Common myeloid progenitor, CD34-positive (primary cell): ENCODE measurements around the gene FAM204A.

Experiments
- CTCF ChIA-PET: fragments of 350-600 bp; sonication (Branson Sonifier 250); formaldehyde crosslinking; loops from one replicate; lab custom pipeline; 2021; ENCODE audit warnings: antibody characterized with exemption; lab: Charles Lee
- POLR2A ChIA-PET: fragments of 350-600 bp; sonication (Branson Sonifier 250); formaldehyde crosslinking; loops from one replicate; lab custom pipeline; 2021; ENCODE audit warnings: antibody characterized with exemption; lab: Charles Lee
- DNase-seq, 3 donors: peaks; one replicate each; pipeline versions ENCODE4 v3.0.0 to v3.0.0-alpha.2; 2013
- H3K27ac ChIP-seq, 2 experiments: 1 replicate in 1 of 2; 2 replicates in 1 of 2; pipeline ENCODE4 v1.7.0; 2013; ENCODE audit warnings: inconsistent platforms in 2 of 2, low read length in 2 of 2, mild to moderate bottlenecking in 2 of 2, low read depth in 1 of 2, moderate library complexity in 1 of 2; ENCODE audit not compliant: severe bottlenecking in 2 of 2, insufficient read depth in 1 of 2, poor library complexity in 1 of 2
- H3K27me3 ChIP-seq, 5 experiments: replicated peaks in 2 of 5; 1 replicate in 3 of 5; 2 replicates in 2 of 5; pipeline versions ENCODE4 v1.6.1 to v1.7.0; 2013; ENCODE audit warnings: low read length in 4 of 5, mild to moderate bottlenecking in 2 of 5, moderate library complexity in 2 of 5, inconsistent platforms in 1 of 5; ENCODE audit not compliant: insufficient read depth in 5 of 5, control insufficient read depth in 4 of 5
- H3K36me3 ChIP-seq, 4 experiments: 1 replicate in 2 of 4; 2 replicates in 2 of 4; pipeline versions ENCODE4 v1.6.1 to v1.7.0; 2013; ENCODE audit warnings: low read length in 3 of 4, control low read depth in 1 of 4, mild to moderate bottlenecking in 1 of 4; ENCODE audit not compliant: control insufficient read depth in 4 of 4, insufficient read depth in 4 of 4
- H3K4me1 ChIP-seq, 4 experiments: 1 replicate in 3 of 4; 2 replicates in 1 of 4; pipeline versions ENCODE4 v1.6.1 to v1.7.1; 2013; ENCODE audit warnings: low read length in 3 of 4, mild to moderate bottlenecking in 3 of 4, control low read depth in 1 of 4, inconsistent platforms in 1 of 4, moderate library complexity in 1 of 4; ENCODE audit not compliant: control insufficient read depth in 4 of 4, insufficient read depth in 4 of 4; ENCODE audit errors: control extremely low read depth in 1 of 4
- H3K4me3 ChIP-seq, 7 experiments: 1 replicate in 4 of 7; 2 replicates in 3 of 7; pipeline versions ENCODE4 v1.5.1 to v1.7.0; 2013; ENCODE audit warnings: mild to moderate bottlenecking in 7 of 7, low read length in 6 of 7, moderate library complexity in 6 of 7, inconsistent platforms in 2 of 7, low read depth in 2 of 7, control low read depth in 1 of 7; ENCODE audit not compliant: insufficient read depth in 4 of 7, control insufficient read depth in 1 of 7; ENCODE audit errors: extremely low read depth in 1 of 7
- H3K9me3 ChIP-seq, 5 experiments: 1 replicate in 4 of 5; 2 replicates in 1 of 5; pipeline versions ENCODE4 v1.6.1 to v1.7.1; 2013; ENCODE audit warnings: low read length in 4 of 5, mild to moderate bottlenecking in 2 of 5, inconsistent platforms in 1 of 5, low read depth in 1 of 5, moderate library complexity in 1 of 5; ENCODE audit not compliant: control insufficient read depth in 4 of 5, insufficient read depth in 2 of 5; ENCODE audit errors: control extremely low read depth in 1 of 5
- WGBS: methylation state at CpG from one replicate; pipeline ENCODE4 v1.1.5; 2013; ENCODE audit not compliant: insufficient coverage; 5-methylcytosine and 5-hydroxymethylcytosine counted together

Gene FAM204A

DNA sequence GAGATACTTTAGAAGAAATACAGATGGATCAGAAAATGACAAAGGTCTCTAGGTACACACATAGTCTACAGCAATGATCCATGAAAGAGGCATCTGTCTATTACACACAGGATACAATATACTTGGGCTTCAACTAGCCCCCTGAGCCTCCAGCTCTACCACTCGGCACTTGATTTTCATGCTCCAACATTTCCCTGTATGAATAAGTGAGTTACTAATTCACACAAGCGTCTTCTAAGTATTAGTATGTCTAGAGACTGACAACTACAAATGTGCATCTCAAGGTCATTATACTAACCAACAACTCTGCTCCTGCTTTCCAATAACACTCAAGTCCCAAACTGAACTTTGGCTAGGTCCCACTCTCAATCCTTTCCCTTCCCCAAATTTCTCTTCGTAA, 8.3 kb downstream of the FAM204A start:
- CTCF ChIA-PET, result no interaction called here
- no peaks in the 10 kb centered on the region for H3K9me3 ChIP-seq
- no peak overlapping the region for H3K4me3 ChIP-seq
- DNase-seq, result no peak
- H3K36me3 ChIP-seq, result peaks cover 26 to 65% (median 52%) of the 10 kb centered on the region in 4 experiments
- 100% methylated on average over 3 of the region's 3 CpGs for WGBS
- no peaks in the 10 kb centered on the region for H3K27me3 ChIP-seq
- no peaks in the 10 kb centered on the region for H3K4me1 ChIP-seq
- no peak overlapping the region for H3K27ac ChIP-seq
- POLR2A ChIA-PET, result no interaction called here

DNA sequence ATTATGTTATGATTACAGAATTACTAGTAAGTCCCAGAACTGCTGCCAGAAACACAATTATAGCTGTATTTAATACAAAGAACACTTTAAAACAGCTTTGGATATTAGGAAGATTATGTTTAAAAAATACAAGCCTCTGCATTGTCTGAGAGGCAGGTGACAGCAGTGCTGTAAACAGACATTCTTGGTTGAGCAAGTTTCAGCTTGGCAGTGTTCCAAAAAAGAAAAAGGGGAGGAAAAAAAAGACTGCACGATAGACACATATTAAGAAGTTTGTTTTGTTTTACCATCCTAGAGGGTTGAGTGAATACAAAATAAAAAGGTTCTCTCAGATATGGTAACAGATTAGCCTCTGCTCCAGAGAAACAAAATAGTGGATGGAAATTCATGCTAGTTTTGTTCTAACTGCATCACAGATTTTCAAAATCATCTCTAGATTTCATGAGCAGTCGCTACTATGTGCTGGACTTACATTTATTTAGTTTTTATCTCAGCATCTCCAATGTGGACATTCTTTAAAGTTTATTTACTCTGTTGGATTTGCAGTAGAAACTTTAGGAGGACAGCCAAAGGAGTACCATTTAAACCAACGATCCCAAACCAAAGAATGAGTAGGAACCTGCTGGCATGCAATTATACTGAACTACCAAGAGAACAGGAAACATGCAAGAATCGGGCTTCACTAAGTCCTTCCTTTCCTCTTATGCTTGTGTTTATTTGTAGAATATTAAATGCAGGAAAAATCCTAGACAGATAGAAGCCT, 9.0 kb downstream of the FAM204A start:
- POLR2A ChIA-PET, result no interaction called here
- no peaks in the 10 kb centered on the region for H3K4me1 ChIP-seq
- H3K9me3 ChIP-seq, result no peaks in the 10 kb centered on the region
- no peak for DNase-seq
- CTCF ChIA-PET, result interaction anchor here (0.6 kb wide), 1 partner anchor 453 kb away, joined by 4 read pairs; no protein-coding TSS in a partner anchor
- no peak overlapping the region for H3K27ac ChIP-seq
- H3K36me3 ChIP-seq, result peaks cover 27 to 66% (median 55%) of the 10 kb centered on the region in 4 experiments
- no peak overlapping the region for H3K4me3 ChIP-seq
- no CpG with 5 or more reads among the region's 4 CpGs for WGBS
- no peaks in the 10 kb centered on the region for H3K27me3 ChIP-seq

DNA sequence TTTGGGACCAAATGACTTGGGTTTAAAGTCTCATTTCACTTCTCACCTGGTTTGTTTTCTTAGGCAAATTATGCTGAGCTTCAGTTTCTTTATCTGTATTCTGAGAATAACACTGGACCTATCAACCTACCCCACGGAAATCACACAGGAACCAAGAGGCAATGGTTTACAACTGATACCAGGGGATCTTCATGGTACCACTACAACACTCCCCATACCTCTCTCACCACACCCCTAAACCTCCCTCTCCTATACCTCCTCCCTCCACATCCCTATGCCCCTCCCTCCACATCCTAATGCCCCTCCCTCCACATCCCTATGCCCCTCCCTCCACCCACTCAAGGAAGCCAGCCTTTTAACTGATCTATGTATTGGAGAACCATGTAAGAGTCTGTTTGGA, 9.9 kb downstream of the FAM204A start:
- CTCF ChIA-PET, result interaction anchor here (0.6 kb wide), 1 partner anchor 452 kb away, joined by 4 read pairs; no protein-coding TSS in a partner anchor
- Histone ChIP-seq H3K36me3 (peaks cover 27 to 74% (median 63%) of the 10 kb centered on the region in 4 experiments), H3K4me1 (no peaks in the 10 kb centered on the region), H3K4me3 (no peak overlapping the region), H3K9me3 (no peaks in the 10 kb centered on the region), H3K27ac (no peak overlapping the region), H3K27me3 (no peaks in the 10 kb centered on the region)
- DNase-seq, result peak in 2 of 3 donors; percentile 10 to 21
- WGBS, result 100% methylated on average over 1 of the region's 1 CpG
- POLR2A ChIA-PET, result no interaction called here

DNA sequence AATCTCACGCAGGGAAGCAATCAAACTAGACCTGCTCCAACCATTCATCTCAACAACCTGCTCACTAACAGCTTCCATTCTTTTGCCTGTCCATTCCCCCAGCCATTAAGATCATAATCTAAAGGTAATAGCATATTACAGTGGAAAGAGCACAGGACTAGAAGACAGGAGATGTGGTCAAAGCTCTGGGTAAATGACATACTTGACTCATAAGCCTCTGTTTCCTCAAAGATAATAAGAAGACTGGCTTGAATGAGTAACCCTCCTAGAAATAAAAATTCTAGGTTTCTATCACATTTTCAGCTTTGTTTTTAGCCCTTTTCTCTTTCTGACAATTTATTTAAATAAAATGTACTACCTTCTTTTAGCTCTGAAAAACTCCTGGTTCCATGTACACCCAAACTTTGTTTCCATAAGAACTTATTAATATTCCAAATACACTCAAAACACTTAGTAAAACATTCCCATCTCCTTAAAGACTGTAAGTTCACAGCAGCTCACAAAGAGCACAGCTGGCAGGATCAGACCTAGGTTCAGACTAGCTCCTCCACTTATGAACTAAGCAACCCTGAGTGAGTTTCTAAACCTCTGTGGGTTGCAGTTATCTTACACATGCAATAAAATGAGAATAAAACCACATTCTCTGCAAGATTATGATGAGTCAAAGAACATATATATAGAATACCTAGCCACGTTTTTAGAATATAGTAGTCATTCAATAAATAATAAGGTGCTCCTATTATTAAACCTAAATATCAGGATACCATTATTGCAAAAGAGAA, 11.6 kb downstream of the FAM204A start:
- no peak overlapping the region for H3K27ac ChIP-seq
- H3K27me3 ChIP-seq, result no peaks in the 10 kb centered on the region
- WGBS, result no CpG with 5 or more reads among the region's 2 CpGs
- H3K4me3 ChIP-seq, result no peak overlapping the region
- peak in 1 of 3 donors; percentile 34 for DNase-seq
- ChIA-PET CTCF (interaction anchor here (0.9 kb wide), 1 partner anchor 17 kb away, joined by 3 read pairs; no protein-coding TSS in a partner anchor), POLR2A (no interaction called here)
- H3K36me3 ChIP-seq, result peaks cover 21 to 82% (median 68%) of the 10 kb centered on the region in 4 experiments
- H3K9me3 ChIP-seq, result no peaks in the 10 kb centered on the region
- no peaks in the 10 kb centered on the region for H3K4me1 ChIP-seq

DNA sequence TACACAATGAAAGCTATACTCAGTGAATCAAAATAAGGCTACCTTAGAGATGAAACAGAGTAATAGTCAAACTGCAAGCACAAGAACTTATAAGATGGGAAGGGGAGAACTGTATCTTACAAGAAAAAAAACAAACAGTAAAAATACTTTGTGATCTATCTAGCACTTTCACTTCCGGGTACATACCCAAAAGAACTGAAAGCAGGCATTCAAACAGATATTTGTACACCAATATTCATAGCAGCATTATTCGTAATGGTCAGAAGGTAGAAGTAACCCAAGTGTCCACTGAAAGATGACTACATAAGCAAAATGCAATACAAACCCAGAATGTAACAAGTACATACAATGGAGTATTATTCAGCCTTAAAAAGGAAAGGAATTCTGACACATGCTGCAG, 18.0 kb downstream of the FAM204A start:
- Histone ChIP-seq H3K36me3 (peaks cover 21 to 77% (median 61%) of the 10 kb centered on the region in 4 experiments), H3K27me3 (no peaks in the 10 kb centered on the region), H3K27ac (no peak overlapping the region), H3K4me3 (no peak overlapping the region), H3K9me3 (no peaks in the 10 kb centered on the region), H3K4me1 (no peaks in the 10 kb centered on the region)
- no peak for DNase-seq
- ChIA-PET CTCF (no interaction called here), POLR2A (no interaction called here)
- WGBS, result no CpG with 5 or more reads among the region's 2 CpGs

DNA sequence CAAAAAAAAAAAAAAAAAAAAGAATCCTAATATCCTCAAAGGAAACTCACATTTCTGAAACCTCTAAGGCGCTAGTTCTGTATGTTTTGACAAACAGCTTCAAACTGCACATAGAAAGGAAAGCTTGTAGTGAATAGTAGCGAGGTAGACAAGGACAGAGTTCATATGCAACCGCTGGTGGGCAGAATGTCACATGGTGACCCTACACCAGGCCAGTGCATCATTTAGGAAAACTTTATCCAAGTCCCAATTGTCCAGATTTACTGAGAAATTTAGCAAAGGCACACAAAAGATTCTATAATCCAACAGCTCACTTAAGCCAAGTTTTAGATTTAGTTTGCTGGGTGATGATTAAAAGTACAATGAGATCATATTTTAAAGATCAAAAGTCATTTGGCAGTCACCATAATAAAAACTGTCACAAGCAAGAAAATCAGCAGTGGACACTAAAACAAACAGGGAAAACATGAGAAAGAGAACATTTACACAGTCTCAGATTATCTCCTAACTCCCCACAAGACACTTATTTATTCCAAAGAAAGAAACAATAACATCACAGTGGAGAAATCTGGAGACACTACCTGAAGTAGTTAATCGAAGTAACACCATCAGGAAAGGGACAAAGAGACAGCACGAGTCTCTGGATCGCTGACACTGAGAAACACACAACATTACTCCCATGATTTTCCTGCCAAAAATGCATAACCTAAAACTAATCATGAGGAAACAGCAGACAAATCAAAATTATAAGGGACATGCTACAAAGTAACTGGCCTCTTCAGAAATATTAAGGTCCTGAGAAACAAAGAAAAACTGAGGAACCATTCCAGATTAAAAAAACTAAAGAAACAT, 20.2 kb downstream of the FAM204A start:
- CTCF ChIA-PET, result no interaction called here
- Histone ChIP-seq H3K36me3 (peaks cover 15 to 63% (median 42%) of the 10 kb centered on the region in 4 experiments), H3K27ac (no peak overlapping the region), H3K27me3 (no peaks in the 10 kb centered on the region), H3K9me3 (no peaks in the 10 kb centered on the region), H3K4me3 (no peak overlapping the region), H3K4me1 (no peaks in the 10 kb centered on the region)
- no peak for DNase-seq
- POLR2A ChIA-PET, result no interaction called here
- WGBS, result 100% methylated on average over 2 of the region's 6 CpGs
